Esophagus squamous epithelium (tissue), 5 donors: ENCODE results near the gene TPM2. TPM values are rescaled to one million over a fixed set of nuclear protein-coding genes. Genes with fewer than 3 reads are reported as not detected.

Experiments
- DNase-seq: peaks from one replicate; lab custom pipeline; 2025; lab: John Stamatoyannopoulos, UW
- H3K27ac ChIP-seq, 4 donors: fragments of 200-600 bp; sonication (generic); one replicate each; pipeline ENCODE4 v1.5.1; 2016 to 2019; ENCODE audit warnings: mild to moderate bottlenecking in 1 of 4
- H3K27me3 ChIP-seq, 4 donors: fragments of 200-600 bp; sonication (generic); 1 replicate in 3 of 4; 2 replicates in 1 of 4; pipeline versions ENCODE4 v1.5.1 to v1.6.0; 2017 to 2021; ENCODE audit warnings: antibody characterized with exemption in 1 of 4
- H3K36me3 ChIP-seq, 3 donors: fragments of 200-600 bp; sonication (generic); one replicate each; pipeline ENCODE4 v1.5.1; 2016 to 2019
- H3K4me1 ChIP-seq, 3 donors: fragments of 200-600 bp; sonication (generic); one replicate each; pipeline ENCODE4 v1.5.1; 2017 to 2019
- H3K4me3 ChIP-seq, 4 donors: fragments of 200-600 bp; sonication (generic); 1 replicate in 3 of 4; 2 replicates in 1 of 4; pipeline ENCODE4 v1.5.1; 2016 to 2019; ENCODE audit warnings: mild to moderate bottlenecking in 2 of 4, moderate library complexity in 1 of 4
- H3K9me3 ChIP-seq, 3 donors: fragments of 200-600 bp; sonication (generic); one replicate each; pipeline ENCODE4 v1.5.1; 2016 to 2019
- CTCF ChIP-seq, 6 experiments: fragments of 450-650 bp in 4 of 6; fragments of 200-600 bp in 2 of 6; sonication (generic) in 2 of 6; IDR thresholded peaks; one replicate each; pipeline ENCODE4 v1.5.1; 2016 to 2019; ENCODE audit warnings: antibody characterized with exemption in 6 of 6, mild to moderate bottlenecking in 4 of 6, moderate library complexity in 4 of 6
- POLR2A ChIP-seq, 4 donors: fragments of 450-650 bp; IDR thresholded peaks; one replicate each; pipeline ENCODE4 v1.6.1; 2017; ENCODE audit warnings: antibody characterized with exemption in 4 of 4, mild to moderate bottlenecking in 4 of 4, moderate library complexity in 3 of 4
- WGBS, 2 donors: methylation state at CpG; one replicate each; pipeline ENCODE4 v1.1.5; 2018; 5-methylcytosine and 5-hydroxymethylcytosine counted together
- intact Hi-C: fragments of 100-400 bp; cut with DNase I; formaldehyde crosslinking; loops from one replicate; pipeline ENCODE4 v1.15.0; 2022
- total RNA-seq, 4 donors: library from RNA; depleted of rRNA; stranded (reverse); fragments of >200 nt; gene quantifications; one replicate each; pipeline ENCODE4 v1.1.0, GENCODE V29; 2016
- donor health status: DM: yes; HTN: yes; CAD: no.

TPM2 gene
- 1,000 to 10,000 TPM in 1 of 4 donors, 100 to 1,000 TPM in 2, 10 to 100 TPM in 1; 80.8 to 1,148 (median 217) TPM for total RNA-seq

- Histone ChIP-seq H3K27ac (peak within 1 kb of the TSS; percentile 74 to 92 (median 88)), H3K4me1 (peaks cover 0 to 41% (median 5%) of the 10 kb centered on the region in 3 donors), H3K9me3 (no peaks in the 10 kb centered on the region), H3K4me3 (peak within 1 kb of the TSS; percentile 49 to 76 (median 65)), H3K27me3 (peaks cover 0 to 6% (median 0%) of the 10 kb centered on the region in 4 donors), H3K36me3 (peaks cover 0 to 10% (median 0%) of the 10 kb centered on the region in 3 donors)
- WGBS, 2 donors: 15 to 70% methylated on average over 5 to 11 of the region's 61 CpGs
- DNase-seq: no peak
- no peak for TF ChIP-seq CTCF (IDR thresholded peaks at IDR 0.05)
- TF ChIP-seq POLR2A (IDR thresholded peaks at IDR 0.05): peak in 2 of 4 donors; percentile 71 to 89
- intact Hi-C loops: loop anchor here (10.0 kb wide), 1 partner anchor 85 kb away; the partner anchor contains the start of gene TESK1
Measured at GRCh38 chr9:35689542-35690293, at the start of gene TPM2. Gene TPM2, minus strand, starts transcription at chr9:35689925. Its CDS starts 108 bp downstream, at chr9:35689817.

GRCh38 chr9:35738924-35739323 lies 49.2 kb upstream of the TPM2 start:
- Histone ChIP-seq H3K9me3 (no peaks in the 10 kb centered on the region), H3K4me1 (peaks cover 1 to 14% (median 2%) of the 10 kb centered on the region in 3 donors), H3K4me3 (no peak overlapping the region), H3K27me3 (no peaks in the 10 kb centered on the region), H3K27ac (no peak overlapping the region), H3K36me3 (peaks cover 27 to 98% (median 69%) of the 10 kb centered on the region in 3 donors)
- intact Hi-C loops: loop anchor here (10.0 kb wide), 1 partner anchor 134 kb away; the partner anchor contains the start of gene TESK1
- 85 to 91% methylated on average over 3 to 6 of the region's 7 CpGs for WGBS, 2 donors
- no peak for TF ChIP-seq CTCF (IDR thresholded peaks at IDR 0.05)
- no peak for TF ChIP-seq POLR2A (IDR thresholded peaks at IDR 0.05)
- DNase-seq: no peak

- peaks cover 9 to 21% (median 9%) of the 10 kb centered on the region in 3 donors for H3K4me1 ChIP-seq
- no peak for DNase-seq
- no peak overlapping the region for H3K27ac ChIP-seq
- H3K27me3 ChIP-seq: no peaks in the 10 kb centered on the region
- no peak for TF ChIP-seq CTCF (IDR thresholded peaks at IDR 0.05)
- no peak for TF ChIP-seq POLR2A (IDR thresholded peaks at IDR 0.05)
- no peak overlapping the region for H3K4me3 ChIP-seq
- no peaks in the 10 kb centered on the region for H3K9me3 ChIP-seq
- 65 to 68% methylated on average over 4 of the region's 4 CpGs for WGBS, 2 donors
- peaks cover 27 to 91% (median 68%) of the 10 kb centered on the region in 3 donors for H3K36me3 ChIP-seq
- intact Hi-C loops: loop anchor here (10.0 kb wide), 1 partner anchor 133 kb away; the partner anchor contains the start of gene TESK1
Measured at GRCh38 chr9:35738186-35738585, 48.5 kb upstream of the TPM2 start.

GRCh38 chr9:35737143-35737542 lies 47.4 kb upstream of the TPM2 start:
- Histone ChIP-seq H3K4me1 (peaks cover 10 to 28% (median 14%) of the 10 kb centered on the region in 3 donors), H3K27ac (no peak overlapping the region), H3K9me3 (no peaks in the 10 kb centered on the region), H3K4me3 (no peak overlapping the region), H3K36me3 (peaks cover 27 to 81% (median 61%) of the 10 kb centered on the region in 3 donors), H3K27me3 (no peaks in the 10 kb centered on the region)
- TF ChIP-seq CTCF (IDR thresholded peaks at IDR 0.05) (no peak), POLR2A (IDR thresholded peaks at IDR 0.05) (no peak)
- DNase-seq: no peak
- intact Hi-C loops: loop anchor here (10.0 kb wide), 1 partner anchor 132 kb away; the partner anchor contains the start of gene TESK1
- WGBS, 2 donors: 18 to 30% methylated on average over 1 of the region's 7 CpGs

- DNase-seq: no peak
- Histone ChIP-seq H3K27me3 (no peaks in the 10 kb centered on the region), H3K36me3 (peaks cover 27 to 71% (median 52%) of the 10 kb centered on the region in 3 donors), H3K9me3 (no peaks in the 10 kb centered on the region), H3K4me3 (no peak overlapping the region), H3K27ac (peak overlapping the region in 2 of 4 donors; percentile 22 to 59), H3K4me1 (peaks cover 10 to 32% (median 14%) of the 10 kb centered on the region in 3 donors)
- intact Hi-C loops: loop anchor here (10.0 kb wide), 1 partner anchor 131 kb away; the partner anchor contains the start of gene TESK1
- 38 to 65% methylated on average over 2 to 4 of the region's 5 CpGs for WGBS, 2 donors
- peak; percentile 47 to 80 (median 73) for TF ChIP-seq CTCF (IDR thresholded peaks at IDR 0.05)
- TF ChIP-seq POLR2A (IDR thresholded peaks at IDR 0.05): no peak
Measured at GRCh38 chr9:35736201-35736633, 46.5 kb upstream of the TPM2 start.
